ENCODE results near the gene S100A8. TPM values are rescaled to one million over a fixed set of nuclear protein-coding genes. Genes with fewer than 3 reads are reported as not detected.

S100A8 gene
- polyA plus RNA-seq, 3 donors: 4,193 to 30,135 (median 27,689) TPM

DNA sequence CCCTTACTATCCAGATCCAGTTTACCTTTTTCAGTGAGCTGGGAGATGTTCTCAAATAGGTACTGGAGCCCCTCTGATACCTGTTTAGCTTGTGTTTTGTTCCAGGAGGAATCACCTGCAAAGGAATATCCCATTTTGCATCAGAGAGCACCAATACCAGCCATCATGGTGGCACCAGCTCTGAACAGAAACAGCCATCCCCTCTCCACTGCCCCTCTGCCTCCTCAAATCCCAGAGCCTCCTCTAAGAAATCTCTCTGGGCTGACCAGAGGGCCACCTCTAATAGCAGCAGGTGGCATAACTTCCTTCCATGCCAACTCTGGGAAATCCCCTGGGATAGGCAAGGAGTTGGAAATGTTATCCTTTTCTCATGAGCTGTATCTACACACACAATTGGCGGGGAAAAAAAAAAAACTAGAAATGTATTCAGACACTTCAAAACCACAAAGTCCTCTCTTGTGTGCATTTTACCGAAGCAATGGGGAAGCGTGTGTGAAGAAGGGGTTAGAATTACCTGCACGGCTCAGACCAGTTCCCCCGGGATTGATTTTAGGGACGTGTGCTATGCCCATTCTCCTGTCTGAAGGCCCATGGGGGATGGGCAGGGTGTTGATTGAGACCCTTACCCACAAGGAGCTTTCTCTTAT, 44.7 kb downstream of the S100A8 start:
- TF ChIP-seq, protein P1, sequence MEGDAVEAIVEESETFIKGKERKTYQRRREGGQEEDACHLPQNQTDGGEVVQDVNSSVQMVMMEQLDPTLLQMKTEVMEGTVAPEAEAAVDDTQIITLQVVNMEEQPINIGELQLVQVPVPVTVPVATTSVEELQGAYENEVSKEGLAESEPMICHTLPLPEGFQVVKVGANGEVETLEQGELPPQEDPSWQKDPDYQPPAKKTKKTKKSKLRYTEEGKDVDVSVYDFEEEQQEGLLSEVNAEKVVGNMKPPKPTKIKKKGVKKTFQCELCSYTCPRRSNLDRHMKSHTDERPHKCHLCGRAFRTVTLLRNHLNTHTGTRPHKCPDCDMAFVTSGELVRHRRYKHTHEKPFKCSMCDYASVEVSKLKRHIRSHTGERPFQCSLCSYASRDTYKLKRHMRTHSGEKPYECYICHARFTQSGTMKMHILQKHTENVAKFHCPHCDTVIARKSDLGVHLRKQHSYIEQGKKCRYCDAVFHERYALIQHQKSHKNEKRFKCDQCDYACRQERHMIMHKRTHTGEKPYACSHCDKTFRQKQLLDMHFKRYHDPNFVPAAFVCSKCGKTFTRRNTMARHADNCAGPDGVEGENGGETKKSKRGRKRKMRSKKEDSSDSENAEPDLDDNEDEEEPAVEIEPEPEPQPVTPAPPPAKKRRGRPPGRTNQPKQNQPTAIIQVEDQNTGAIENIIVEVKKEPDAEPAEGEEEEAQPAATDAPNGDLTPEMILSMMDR (IDR thresholded peaks at IDR 0.05): no peak
- no peak overlapping the region for H3K27ac ChIP-seq (ENCODE audit: low read depth in 1 of 2, low read length in 2 of 2)
- no peak overlapping the region for H2AFZ ChIP-seq (ENCODE audit: insufficient read depth, low read depth, low read length, poor library complexity, severe bottlenecking)
- no peaks in the 10 kb centered on the region for H3K27me3 ChIP-seq (ENCODE audit: control insufficient read depth in 2 of 2, insufficient read depth in 2 of 2, low read length in 2 of 2)
- H3K4me3 Mint-ChIP-seq: peak overlapping the region in 1 of 2 donors; percentile 18
- H3K9me3 Mint-ChIP-seq: peaks cover 0 to 2% (median 0%) of the 10 kb centered on the region in 7 donors
- H3K36me3 ChIP-seq (replicated peaks in 1 of 2; ENCODE audit: control insufficient read depth in 1 of 2, insufficient read depth in 2 of 2, low read length in 2 of 2): no peaks in the 10 kb centered on the region
- H3K27ac Mint-ChIP-seq: no peak overlapping the region
- H3K79me2 ChIP-seq (ENCODE audit: insufficient read depth, low read length): no peaks in the 10 kb centered on the region
- H3K36me3 Mint-ChIP-seq: no peaks in the 10 kb centered on the region
- H3K4me1 Mint-ChIP-seq: peaks cover 65% of the 10 kb centered on the region
- no peak overlapping the region for H3K9ac ChIP-seq (ENCODE audit: insufficient read depth, low read length, poor library complexity, severe bottlenecking)
- intact Hi-C loops (cut with micrococcal nuclease): no loop called here
- no peak for DNase-seq
- H3K4me2 ChIP-seq (replicated peaks; ENCODE audit: extremely low read depth, low read length, poor library complexity, severe bottlenecking): no peak overlapping the region
- peaks cover 41 to 55% of the 10 kb centered on the region in 2 donors for H3K4me1 ChIP-seq (ENCODE audit: control insufficient read depth in 1 of 2, insufficient read depth in 2 of 2, low read length in 2 of 2)
- peaks cover 7 to 13% (median 12%) of the 10 kb centered on the region in 3 donors for H3K27me3 Mint-ChIP-seq (ENCODE audit: low read depth in 3 of 3)
- H3K4me3 ChIP-seq (replicated peaks in 1 of 3; ENCODE audit: low read depth in 2 of 3, low read length in 3 of 3): no peak overlapping the region
- WGBS (ENCODE audit: insufficient coverage): 0% methylated on average over 1 of the region's 6 CpGs
- no peaks in the 10 kb centered on the region for H3K9me3 ChIP-seq (replicated peaks in 1 of 2; ENCODE audit: control insufficient read depth in 1 of 2, insufficient read depth in 1 of 2, low read length in 2 of 2)
- no peaks in the 10 kb centered on the region for H4K20me1 ChIP-seq (ENCODE audit: insufficient read depth, low read length)

DNA sequence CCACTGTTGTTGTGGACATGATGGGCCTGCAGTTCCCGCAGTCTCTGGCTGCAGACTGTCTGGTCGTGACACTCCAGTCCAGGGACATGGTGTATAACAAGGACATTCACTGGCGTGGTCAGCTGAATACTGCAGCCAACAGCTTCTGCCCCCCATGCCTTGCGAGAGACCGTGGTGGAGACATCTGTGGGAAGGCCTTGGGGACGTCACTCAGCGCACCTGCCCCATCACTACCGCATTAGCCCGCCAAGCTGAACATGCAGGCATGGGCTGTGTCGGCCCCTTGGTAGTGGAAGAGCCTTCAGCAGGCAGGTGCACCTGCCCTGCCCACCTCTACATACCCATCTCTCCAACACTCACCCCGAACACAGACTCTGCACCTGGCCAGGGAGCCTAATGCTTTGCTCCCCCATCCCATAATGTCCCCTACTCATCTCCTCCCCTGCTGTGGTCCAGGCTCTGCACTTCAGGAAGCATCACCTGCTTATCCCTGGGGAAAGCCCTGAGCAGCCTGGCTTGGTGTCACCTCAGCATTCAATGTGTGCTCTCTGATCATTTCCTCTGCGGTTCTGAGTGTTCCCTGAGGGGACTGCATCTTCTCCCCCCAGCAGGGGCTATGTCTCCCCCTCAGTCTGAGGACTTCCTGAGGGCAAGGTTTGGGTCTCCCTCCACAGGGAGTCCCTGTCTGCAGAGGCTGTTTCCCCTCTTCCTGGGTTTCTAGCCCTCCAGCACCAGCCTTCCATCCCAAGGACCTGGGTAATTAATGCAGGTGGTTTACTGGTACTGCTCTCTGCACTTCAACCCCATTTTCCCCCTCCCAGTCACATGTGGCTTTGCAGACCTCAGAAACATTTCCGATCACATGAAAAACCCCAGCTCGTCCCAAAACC, 45.4 kb downstream of the S100A8 start:
- peaks cover 0 to 2% (median 0%) of the 10 kb centered on the region in 7 donors for H3K9me3 Mint-ChIP-seq
- Histone ChIP-seq H3K27ac (ENCODE audit: low read depth in 1 of 2, low read length in 2 of 2) (no peak overlapping the region), H4K20me1 (ENCODE audit: insufficient read depth, low read length) (no peaks in the 10 kb centered on the region), H2AFZ (ENCODE audit: insufficient read depth, low read depth, low read length, poor library complexity, severe bottlenecking) (no peak overlapping the region), H3K4me3 (replicated peaks in 1 of 3; ENCODE audit: low read depth in 2 of 3, low read length in 3 of 3) (no peak overlapping the region), H3K9ac (ENCODE audit: insufficient read depth, low read length, poor library complexity, severe bottlenecking) (no peak overlapping the region), H3K27me3 (ENCODE audit: control insufficient read depth in 2 of 2, insufficient read depth in 2 of 2, low read length in 2 of 2) (no peaks in the 10 kb centered on the region), H3K4me2 (replicated peaks; ENCODE audit: extremely low read depth, low read length, poor library complexity, severe bottlenecking) (no peak overlapping the region), H3K79me2 (ENCODE audit: insufficient read depth, low read length) (no peaks in the 10 kb centered on the region), H3K9me3 (replicated peaks in 1 of 2; ENCODE audit: control insufficient read depth in 1 of 2, insufficient read depth in 1 of 2, low read length in 2 of 2) (no peaks in the 10 kb centered on the region), H3K4me1 (ENCODE audit: control insufficient read depth in 1 of 2, insufficient read depth in 2 of 2, low read length in 2 of 2) (peaks cover 41 to 55% of the 10 kb centered on the region in 2 donors), H3K36me3 (replicated peaks in 1 of 2; ENCODE audit: control insufficient read depth in 1 of 2, insufficient read depth in 2 of 2, low read length in 2 of 2) (no peaks in the 10 kb centered on the region)
- peaks cover 7 to 11% (median 9%) of the 10 kb centered on the region in 3 donors for H3K27me3 Mint-ChIP-seq (ENCODE audit: low read depth in 3 of 3)
- 65% methylated on average over 11 of the region's 14 CpGs for WGBS (ENCODE audit: insufficient coverage)
- H3K27ac Mint-ChIP-seq: no peak overlapping the region
- DNase-seq: no peak
- H3K36me3 Mint-ChIP-seq: no peaks in the 10 kb centered on the region
- peaks cover 65% of the 10 kb centered on the region for H3K4me1 Mint-ChIP-seq
- H3K4me3 Mint-ChIP-seq: no peak overlapping the region
- TF ChIP-seq, protein P1 (IDR thresholded peaks at IDR 0.05): no peak
- intact Hi-C loops (cut with micrococcal nuclease): no loop called here

All from CD14-positive monocyte (primary cell).